HepG2 (cell line): ENCODE results near the gene SUPT4H1. TPM values are rescaled to one million over a fixed set of nuclear protein-coding genes. Genes with fewer than 3 reads are reported as not detected.

Experiments used
- ARNTL ChIP-seq: sonication (generic); formaldehyde crosslinking; IDR thresholded peaks from 2 replicates; pipeline ENCODE4 v1.4.0; 2020; ENCODE audit warnings: mild to moderate bottlenecking, missing genetic modification reagents
- HNF4G ChIP-seq, 2 experiments: sonication (generic) in 1 of 2; formaldehyde crosslinking in 1 of 2; IDR thresholded peaks; 2 replicates each; pipeline versions ENCODE4 v1.4.0 to v1.6.1; 2011 to 2020; ENCODE audit warnings: borderline replicate concordance in 2 of 2, low read depth in 2 of 2, mild to moderate bottlenecking in 2 of 2, low read length in 1 of 2, missing genetic modification reagents in 1 of 2, moderate library complexity in 1 of 2
- SALL1 ChIP-seq: sonication (generic); formaldehyde crosslinking; IDR thresholded peaks from 2 replicates; pipeline ENCODE4 v1.8.0; 2022; ENCODE audit warnings: mild to moderate bottlenecking, missing genetic modification reagents
- YEATS2 ChIP-seq: sonication (generic); formaldehyde crosslinking; IDR thresholded peaks from 2 replicates; pipeline ENCODE4 v1.4.0; 2020; ENCODE audit warnings: missing genetic modification reagents, borderline replicate concordance
- ZFX ChIP-seq: sonication (generic); formaldehyde crosslinking; IDR thresholded peaks from 2 replicates; pipeline ENCODE4 v1.4.0; 2020; ENCODE audit warnings: mild to moderate bottlenecking, low read depth, missing genetic modification reagents, moderate library complexity
- ZIK1 ChIP-seq: sonication (generic); formaldehyde crosslinking; IDR thresholded peaks from 2 replicates; pipeline ENCODE4 v1.5.0; 2020; ENCODE audit warnings: mild to moderate bottlenecking, low read depth, missing genetic modification reagents, borderline replicate concordance
- ZMAT3 ChIP-seq: sonication (generic); formaldehyde crosslinking; conservative IDR thresholded peaks from 2 replicates; pipeline ENCODE4 v1.7.0; 2021; ENCODE audit warnings: missing genetic modification reagents
- ZNF30 ChIP-seq: sonication (generic); formaldehyde crosslinking; IDR thresholded peaks from 2 replicates; pipeline ENCODE4 v1.5.0; 2020; ENCODE audit warnings: mild to moderate bottlenecking, missing genetic modification reagents
- ZNF510 ChIP-seq: sonication (generic); formaldehyde crosslinking; IDR thresholded peaks from 2 replicates; pipeline ENCODE4 v1.4.0; 2020; ENCODE audit warnings: low read depth, mild to moderate bottlenecking, missing genetic modification reagents
- ZNF605 ChIP-seq: sonication (generic); formaldehyde crosslinking; IDR thresholded peaks from 2 replicates; pipeline ENCODE4 v1.8.0; 2022; ENCODE audit warnings: mild to moderate bottlenecking, missing genetic modification reagents
- ZNF772 ChIP-seq: sonication (generic); formaldehyde crosslinking; IDR thresholded peaks from 2 replicates; pipeline ENCODE4 v1.5.0; 2020; ENCODE audit warnings: mild to moderate bottlenecking, missing genetic modification reagents
- polyA plus RNA-seq, 8 experiments: library from polyadenylated mRNA; depleted of rRNA in 3 of 8; stranded (reverse) in 7 of 8; unstranded in 1 of 8; fragments of >200 nt; fragmentation: Illumina TruSeq in 4 of 8; extraction: Trizol in 4 of 8; gene quantifications; 2 replicates each; pipeline versions ENCODE4 v1.2.1 to v1.2.3, GENCODE V29; 2011 to 2016; ENCODE audit warnings: low read depth in 4 of 8, missing spikeins in 1 of 8, mixed read lengths in 1 of 8; ENCODE audit not compliant: insufficient read depth in 1 of 8
- total RNA-seq, 5 experiments: library from RNA; depleted of rRNA; stranded (reverse); fragments of >200 nt; fragmentation: Illumina TruSeq; extraction: Trizol; gene quantifications; 2 replicates each; pipeline ENCODE4 v1.2.3, GENCODE V29; 2016; ENCODE audit warnings: low read depth in 1 of 5
- TF ChIP-seq, protein P1 (sequence below), 2 experiments: sonication (generic) in 1 of 2; formaldehyde crosslinking in 1 of 2; IDR thresholded peaks; 2 replicates each; pipeline versions ENCODE4 v1.4.0 to v1.6.1; 2018 to 2020; ENCODE audit warnings: missing genetic modification reagents in 2 of 2, borderline replicate concordance in 1 of 2, low read depth in 1 of 2, mild to moderate bottlenecking in 1 of 2, missing biosample characterization in 1 of 2
- TF ChIP-seq, protein P2 (sequence below), 2 experiments: sonication (generic) in 1 of 2; formaldehyde crosslinking in 1 of 2; IDR thresholded peaks; 2 replicates each; pipeline versions ENCODE4 v1.5.1 to v1.6.1; 2011 to 2020; ENCODE audit warnings: borderline replicate concordance in 1 of 2, low read depth in 1 of 2, low read length in 1 of 2, mild to moderate bottlenecking in 1 of 2, missing genetic modification reagents in 1 of 2, moderate library complexity in 1 of 2
- TF ChIP-seq, protein P3 (sequence below): sonication (generic); formaldehyde crosslinking; IDR thresholded peaks from 2 replicates; pipeline ENCODE4 v1.5.1; 2020; ENCODE audit warnings: mild to moderate bottlenecking, moderate library complexity, missing genetic modification reagents
- TF ChIP-seq, protein P4 (sequence below), 2 experiments: sonication (generic) in 1 of 2; formaldehyde crosslinking in 1 of 2; IDR thresholded peaks; 2 replicates each; pipeline versions ENCODE4 v1.4.0 to v1.6.1; 2016 to 2020; ENCODE audit warnings: borderline replicate concordance in 1 of 2, low read depth in 1 of 2, mild to moderate bottlenecking in 1 of 2, missing genetic modification reagents in 1 of 2

SUPT4H1 gene
- total and polyA plus RNA-seq, 2 of the 13 experiments (the other 11 are each of a cell fraction or from before 2014, with no cell fraction given) = 155 to 244 TPM

DNA sequence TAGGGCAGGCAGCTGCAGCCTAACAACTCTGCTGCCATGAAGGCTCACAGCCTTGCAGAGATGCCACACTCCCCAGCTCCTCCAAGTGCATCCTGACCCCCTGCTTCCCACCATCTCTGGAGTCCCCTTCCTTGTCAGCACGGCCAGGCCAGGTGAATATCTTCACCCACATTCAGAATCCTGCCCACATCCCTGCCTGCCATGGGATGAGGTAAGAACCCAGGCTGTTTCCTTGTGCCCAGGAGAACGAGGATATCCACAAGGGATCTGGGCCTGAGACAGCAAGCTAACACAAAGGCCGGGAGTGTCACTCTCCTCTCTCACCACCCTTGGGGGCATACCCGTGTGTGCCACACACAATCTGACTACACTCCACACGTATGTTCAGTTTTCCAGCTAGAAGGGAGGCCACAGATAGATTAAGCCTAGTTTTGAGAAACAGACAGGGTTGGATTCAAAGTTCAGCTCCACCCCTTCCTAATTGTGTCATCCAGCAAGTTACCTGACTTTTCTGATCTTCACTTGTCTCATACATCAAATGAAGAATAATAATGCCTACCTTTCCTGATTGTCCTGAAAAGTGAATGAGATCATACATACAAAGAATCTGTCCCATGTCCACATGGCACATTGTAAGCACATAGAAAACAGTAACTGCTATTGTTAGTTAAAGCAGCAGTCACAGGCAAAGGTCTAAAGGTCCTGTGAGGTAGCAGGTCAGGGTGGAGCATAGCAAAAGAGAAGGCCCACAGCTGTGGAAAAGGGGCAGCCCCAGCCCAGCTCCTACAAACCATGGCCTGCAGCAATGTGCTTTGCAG, 17.4 kb upstream of the SUPT4H1 start (continued):
- TF ChIP-seq, protein P1, sequence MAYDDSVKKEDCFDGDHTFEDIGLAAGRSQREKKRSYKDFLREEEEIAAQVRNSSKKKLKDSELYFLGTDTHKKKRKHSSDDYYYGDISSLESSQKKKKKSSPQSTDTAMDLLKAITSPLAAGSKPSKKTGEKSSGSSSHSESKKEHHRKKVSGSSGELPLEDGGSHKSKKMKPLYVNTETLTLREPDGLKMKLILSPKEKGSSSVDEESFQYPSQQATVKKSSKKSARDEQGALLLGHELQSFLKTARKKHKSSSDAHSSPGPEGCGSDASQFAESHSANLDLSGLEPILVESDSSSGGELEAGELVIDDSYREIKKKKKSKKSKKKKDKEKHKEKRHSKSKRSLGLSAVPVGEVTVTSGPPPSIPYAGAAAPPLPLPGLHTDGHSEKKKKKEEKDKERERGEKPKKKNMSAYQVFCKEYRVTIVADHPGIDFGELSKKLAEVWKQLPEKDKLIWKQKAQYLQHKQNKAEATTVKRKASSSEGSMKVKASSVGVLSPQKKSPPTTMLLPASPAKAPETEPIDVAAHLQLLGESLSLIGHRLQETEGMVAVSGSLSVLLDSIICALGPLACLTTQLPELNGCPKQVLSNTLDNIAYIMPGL (CRISPR knock-in tag; IDR thresholded peaks at IDR 0.05; ENCODE audit: borderline replicate concordance in 1 of 2, low read depth in 1 of 2) = peak in 1 of 2 experiments; percentile 71; a peak in 2 of 4 replicates
- peak; percentile 67; the same call in 1 of the 2 replicates for TF ChIP-seq YEATS2 (CRISPR knock-in tag)
- peak; percentile 76; the same call in 1 of the 2 replicates for TF ChIP-seq ARNTL
- TF ChIP-seq SALL1 = peak; percentile 62
- TF ChIP-seq, protein P2, sequence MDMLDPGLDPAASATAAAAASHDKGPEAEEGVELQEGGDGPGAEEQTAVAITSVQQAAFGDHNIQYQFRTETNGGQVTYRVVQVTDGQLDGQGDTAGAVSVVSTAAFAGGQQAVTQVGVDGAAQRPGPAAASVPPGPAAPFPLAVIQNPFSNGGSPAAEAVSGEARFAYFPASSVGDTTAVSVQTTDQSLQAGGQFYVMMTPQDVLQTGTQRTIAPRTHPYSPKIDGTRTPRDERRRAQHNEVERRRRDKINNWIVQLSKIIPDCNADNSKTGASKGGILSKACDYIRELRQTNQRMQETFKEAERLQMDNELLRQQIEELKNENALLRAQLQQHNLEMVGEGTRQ (IDR thresholded peaks at IDR 0.05; ENCODE audit: low read depth, low read length) = no peak
- TF ChIP-seq, protein P2 (CRISPR knock-in tag; IDR thresholded peaks at IDR 0.05; ENCODE audit: borderline replicate concordance) = 0 out of 2 replicates have a peak, but pooled peaks have one; percentile 30
- TF ChIP-seq ZFX = peak; percentile 83
- peak; percentile 66 for TF ChIP-seq HNF4G (IDR thresholded peaks at IDR 0.05; ENCODE audit: borderline replicate concordance, low read depth, low read length)
- 0 out of 2 replicates have a peak, but pooled peaks have one; percentile 78 for TF ChIP-seq HNF4G (CRISPR knock-in tag; IDR thresholded peaks at IDR 0.05; ENCODE audit: borderline replicate concordance, low read depth)
- TF ChIP-seq ZNF605 (CRISPR knock-in tag) = 0 out of 2 replicates have a peak, but pooled peaks have one; percentile 34
- TF ChIP-seq, protein P3, sequence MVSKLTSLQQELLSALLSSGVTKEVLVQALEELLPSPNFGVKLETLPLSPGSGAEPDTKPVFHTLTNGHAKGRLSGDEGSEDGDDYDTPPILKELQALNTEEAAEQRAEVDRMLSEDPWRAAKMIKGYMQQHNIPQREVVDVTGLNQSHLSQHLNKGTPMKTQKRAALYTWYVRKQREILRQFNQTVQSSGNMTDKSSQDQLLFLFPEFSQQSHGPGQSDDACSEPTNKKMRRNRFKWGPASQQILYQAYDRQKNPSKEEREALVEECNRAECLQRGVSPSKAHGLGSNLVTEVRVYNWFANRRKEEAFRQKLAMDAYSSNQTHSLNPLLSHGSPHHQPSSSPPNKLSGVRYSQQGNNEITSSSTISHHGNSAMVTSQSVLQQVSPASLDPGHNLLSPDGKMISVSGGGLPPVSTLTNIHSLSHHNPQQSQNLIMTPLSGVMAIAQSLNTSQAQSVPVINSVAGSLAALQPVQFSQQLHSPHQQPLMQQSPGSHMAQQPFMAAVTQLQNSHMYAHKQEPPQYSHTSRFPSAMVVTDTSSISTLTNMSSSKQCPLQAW = 0 out of 2 replicates have a peak, but pooled peaks have one; percentile 28
- TF ChIP-seq ZMAT3 (CRISPR knock-in tag) = peak; percentile 22; the same call in 1 of the 2 replicates
- TF ChIP-seq ZNF772 (CRISPR knock-in tag) = peak; percentile 36; the same call in 1 of the 2 replicates
- no peak for TF ChIP-seq ZNF510 (CRISPR knock-in tag)
- 0 out of 2 replicates have a peak, but pooled peaks have one; percentile 16 for TF ChIP-seq ZIK1 (CRISPR knock-in tag)
- TF ChIP-seq ZNF30 = no peak
- TF ChIP-seq, protein P4, sequence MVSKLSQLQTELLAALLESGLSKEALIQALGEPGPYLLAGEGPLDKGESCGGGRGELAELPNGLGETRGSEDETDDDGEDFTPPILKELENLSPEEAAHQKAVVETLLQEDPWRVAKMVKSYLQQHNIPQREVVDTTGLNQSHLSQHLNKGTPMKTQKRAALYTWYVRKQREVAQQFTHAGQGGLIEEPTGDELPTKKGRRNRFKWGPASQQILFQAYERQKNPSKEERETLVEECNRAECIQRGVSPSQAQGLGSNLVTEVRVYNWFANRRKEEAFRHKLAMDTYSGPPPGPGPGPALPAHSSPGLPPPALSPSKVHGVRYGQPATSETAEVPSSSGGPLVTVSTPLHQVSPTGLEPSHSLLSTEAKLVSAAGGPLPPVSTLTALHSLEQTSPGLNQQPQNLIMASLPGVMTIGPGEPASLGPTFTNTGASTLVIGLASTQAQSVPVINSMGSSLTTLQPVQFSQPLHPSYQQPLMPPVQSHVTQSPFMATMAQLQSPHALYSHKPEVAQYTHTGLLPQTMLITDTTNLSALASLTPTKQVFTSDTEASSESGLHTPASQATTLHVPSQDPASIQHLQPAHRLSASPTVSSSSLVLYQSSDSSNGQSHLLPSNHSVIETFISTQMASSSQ (IDR thresholded peaks at IDR 0.05; ENCODE audit: low read depth) = no peak; the same call in 1 of the 2 replicates
- TF ChIP-seq, protein P4 (CRISPR knock-in tag; IDR thresholded peaks at IDR 0.05; ENCODE audit: borderline replicate concordance) = peak; percentile 87; the same call in 1 of the 2 replicates
